GM15510 (cell line): ENCODE measurements around the gene RIT1.

Experiments
- POLR2A ChIP-seq: IDR thresholded peaks from 3 replicates; pipeline ENCODE4 v1.6.1; 2011; ENCODE audit warnings: borderline replicate concordance; ENCODE audit not compliant: insufficient read length; ENCODE audit errors: extremely low read depth

Gene RIT1

GRCh38 chr1:155882766-155883165 lies 28.4 kb downstream of the RIT1 start:
- no peak for TF ChIP-seq POLR2A

- no peak for TF ChIP-seq POLR2A
Observed at GRCh38 chr1:155882235-155882634, 28.9 kb downstream of the RIT1 start.

GRCh38 chr1:155880950-155881349 lies 30.2 kb downstream of the RIT1 start:
- TF ChIP-seq POLR2A, result no peak

DNA sequence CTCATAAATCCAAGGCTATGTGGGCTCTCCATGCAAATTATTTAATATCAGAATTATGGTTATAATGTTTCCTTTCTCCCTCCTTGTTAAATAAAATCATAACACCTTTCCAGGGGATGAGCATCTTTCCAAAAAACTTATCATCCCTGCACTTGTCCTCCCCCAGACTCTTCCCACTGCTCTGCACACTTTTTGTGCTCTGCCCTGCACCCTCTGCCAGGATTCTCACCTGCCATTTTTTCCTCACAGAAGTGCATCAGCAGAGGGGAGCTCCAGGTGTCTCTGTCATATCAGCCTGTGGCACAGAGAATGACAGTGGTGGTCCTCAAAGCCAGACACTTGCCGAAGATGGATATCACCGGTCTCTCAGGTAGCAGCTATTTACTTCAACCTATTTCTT lies 30.9 kb downstream of the RIT1 start:
- no peak for TF ChIP-seq POLR2A

DNA sequence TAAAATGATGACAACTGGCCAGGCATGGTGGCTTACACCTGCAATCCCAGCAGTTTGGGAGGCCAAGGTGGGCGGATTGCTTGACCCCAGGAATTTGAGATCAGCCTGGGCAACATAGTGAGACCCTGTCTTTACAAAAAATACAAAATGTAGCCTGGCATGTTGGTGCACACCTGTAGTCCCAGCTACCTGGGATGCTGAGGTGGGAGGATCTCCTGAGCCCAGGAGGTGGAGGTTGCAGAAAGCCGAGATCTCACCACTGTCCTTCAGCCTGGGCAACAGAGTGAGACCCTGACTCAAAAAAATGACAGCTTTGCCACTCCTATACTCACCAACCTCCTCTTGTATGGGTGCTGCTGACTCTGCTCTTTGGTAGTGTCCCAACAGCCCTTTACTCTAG lies 33.2 kb downstream of the RIT1 start:
- no peak for TF ChIP-seq POLR2A

DNA sequence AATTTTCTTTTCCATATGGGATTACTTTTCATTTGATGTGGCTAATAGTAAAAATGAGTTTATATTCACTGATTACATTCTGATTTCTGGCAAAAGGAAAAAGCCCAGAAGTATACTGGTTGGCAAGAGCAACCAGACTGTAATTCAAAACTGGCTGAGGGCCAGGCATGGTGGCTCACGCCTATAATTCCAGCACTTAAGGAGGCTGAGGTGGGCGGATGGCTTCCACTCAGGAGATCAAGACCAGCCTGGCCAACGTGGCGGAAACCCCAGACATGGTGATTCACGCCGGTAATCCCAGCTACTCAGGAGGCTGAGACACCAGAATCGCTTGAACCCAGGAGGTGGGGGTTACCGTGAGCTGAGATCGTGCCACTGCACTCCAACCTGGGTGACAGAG lies 37.3 kb downstream of the RIT1 start:
- no peak for TF ChIP-seq POLR2A

DNA sequence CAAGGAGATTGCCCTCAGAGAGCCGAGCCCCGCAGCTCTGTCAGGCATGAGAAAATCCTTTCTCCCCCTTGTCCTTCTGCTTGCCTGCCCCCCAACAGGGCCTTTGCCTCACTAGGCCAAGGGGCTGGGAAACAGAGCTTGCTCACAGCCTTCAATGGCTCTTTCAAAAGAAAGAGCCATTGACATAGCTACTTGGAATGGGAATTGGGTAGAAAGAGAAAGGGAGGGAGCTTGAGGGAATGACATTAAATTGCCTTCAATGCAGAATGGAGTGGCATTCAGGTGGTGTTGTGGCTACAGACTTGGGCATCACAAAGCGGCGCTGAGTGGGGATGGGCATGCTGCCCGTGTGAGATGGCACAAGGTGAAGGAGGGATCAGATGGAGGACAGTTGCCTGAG lies 38.6 kb downstream of the RIT1 start:
- TF ChIP-seq POLR2A, result no peak

DNA sequence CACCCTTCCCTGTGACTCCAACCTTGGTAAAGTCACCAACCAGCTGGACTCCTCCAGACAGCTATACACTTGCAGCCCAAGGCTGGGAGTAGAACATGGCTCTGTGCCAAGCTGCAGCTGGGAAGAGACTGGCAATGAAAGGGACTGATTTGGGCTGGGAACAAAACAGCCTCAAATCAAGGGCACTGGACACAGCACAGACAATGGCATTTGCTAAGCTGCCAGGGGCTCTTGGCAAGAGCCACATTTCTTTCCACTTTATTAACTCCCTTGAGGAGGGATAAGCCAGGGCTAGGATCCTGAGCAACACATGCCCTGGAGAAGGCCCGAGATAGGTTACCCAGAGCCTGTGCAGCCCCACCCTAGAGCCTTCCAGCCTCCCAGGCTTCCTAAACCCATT lies 39.8 kb downstream of the RIT1 start:
- no peak for TF ChIP-seq POLR2A

GRCh38 chr1:155867766-155868165 lies 43.4 kb downstream of the RIT1 start:
- no peak for TF ChIP-seq POLR2A

GRCh38 chr1:155864393-155864792 lies 46.8 kb downstream of the RIT1 start:
- TF ChIP-seq POLR2A, result no peak

- TF ChIP-seq POLR2A, result no peak
Observed at GRCh38 chr1:155861896-155862295, 49.3 kb downstream of the RIT1 start.

- TF ChIP-seq POLR2A, result no peak
Observed at GRCh38 chr1:155860970-155861510, 50.1 kb downstream of the RIT1 start.

DNA sequence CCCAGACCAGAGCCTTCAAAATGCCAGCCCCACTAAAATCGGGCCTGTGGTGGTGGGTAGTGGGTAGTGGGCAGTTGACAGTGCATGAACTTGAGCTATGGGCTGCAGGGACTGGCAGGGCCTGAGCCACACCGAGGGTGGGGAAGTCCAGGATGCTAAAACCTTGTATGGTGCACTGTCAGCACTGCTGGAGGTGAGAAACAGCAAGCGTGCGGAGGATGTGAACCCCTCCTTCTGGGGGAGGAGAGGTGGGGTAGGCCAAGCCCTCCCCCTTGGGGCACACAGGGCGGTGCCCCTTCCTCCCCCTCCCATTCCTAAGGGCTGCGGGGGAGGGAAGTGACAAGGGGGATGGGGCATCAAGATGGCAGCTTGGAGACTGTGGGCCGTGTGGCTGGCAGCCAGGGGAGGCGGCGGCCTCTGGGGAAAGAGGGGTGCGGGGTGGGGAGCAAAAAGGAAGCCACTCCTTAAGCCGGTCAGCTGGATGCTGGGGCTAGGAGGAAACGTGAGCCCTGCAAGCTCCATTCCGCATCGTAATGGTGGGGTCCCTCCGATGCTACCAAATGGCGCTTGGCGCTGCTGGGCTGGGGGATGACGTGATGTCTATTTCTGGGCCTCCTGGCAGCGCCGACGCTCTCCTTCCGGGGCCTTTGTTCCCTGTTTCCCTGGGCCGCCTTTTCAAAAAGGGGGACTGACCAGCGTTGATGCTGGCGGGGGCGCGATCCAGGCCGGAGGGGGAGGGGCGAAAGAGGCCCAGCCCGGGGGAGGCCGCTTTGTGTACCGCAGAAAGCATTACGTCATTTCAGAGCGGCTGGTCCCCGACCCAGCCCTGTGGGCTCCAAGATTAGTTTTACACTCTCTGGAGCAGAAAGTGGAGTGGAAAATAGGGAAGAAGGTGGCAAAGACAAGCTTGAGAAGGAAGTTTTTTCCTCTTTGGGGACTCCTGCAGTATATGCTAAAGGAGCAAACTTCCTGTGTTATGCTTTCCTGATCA lies 51.0 kb downstream of the RIT1 start:
- peak; percentile 31 for TF ChIP-seq POLR2A

DNA sequence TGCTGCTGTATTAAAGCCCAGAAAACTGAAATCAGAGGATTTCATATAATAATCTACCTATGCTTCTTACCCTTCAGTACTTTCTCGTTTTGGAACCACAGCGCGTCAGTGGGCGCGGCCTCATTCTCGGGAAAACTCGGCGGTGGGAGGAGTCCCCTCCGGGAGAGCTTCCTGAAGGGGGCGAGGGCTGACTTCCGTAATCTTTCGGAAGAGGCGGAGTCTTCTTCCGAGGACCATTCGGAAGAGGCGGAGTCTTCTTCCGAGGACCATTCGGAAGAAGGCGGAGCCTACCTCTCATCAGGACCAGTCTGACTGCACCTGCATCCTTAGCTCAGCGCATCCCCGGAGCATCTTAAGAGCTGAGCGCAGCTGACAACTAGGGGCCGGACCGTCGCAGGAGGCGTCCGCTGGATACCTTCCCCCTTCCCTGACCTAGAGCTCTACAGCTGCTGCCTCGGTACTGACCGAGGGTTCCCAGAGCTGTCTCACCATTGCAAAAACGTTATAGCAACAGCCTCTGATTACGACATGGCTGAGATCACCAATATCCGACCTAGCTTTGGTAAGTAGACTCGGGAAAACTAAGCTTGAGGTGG lies 51.8 kb downstream of the RIT1 start, which contains the start of gene SYT11:
SYT11 (plus strand) TSS at position 334 of the 596 bp plus-strand sequence; CDS start at position 529, 195 bp downstream.
- TF ChIP-seq POLR2A, result peak; percentile 9

DNA sequence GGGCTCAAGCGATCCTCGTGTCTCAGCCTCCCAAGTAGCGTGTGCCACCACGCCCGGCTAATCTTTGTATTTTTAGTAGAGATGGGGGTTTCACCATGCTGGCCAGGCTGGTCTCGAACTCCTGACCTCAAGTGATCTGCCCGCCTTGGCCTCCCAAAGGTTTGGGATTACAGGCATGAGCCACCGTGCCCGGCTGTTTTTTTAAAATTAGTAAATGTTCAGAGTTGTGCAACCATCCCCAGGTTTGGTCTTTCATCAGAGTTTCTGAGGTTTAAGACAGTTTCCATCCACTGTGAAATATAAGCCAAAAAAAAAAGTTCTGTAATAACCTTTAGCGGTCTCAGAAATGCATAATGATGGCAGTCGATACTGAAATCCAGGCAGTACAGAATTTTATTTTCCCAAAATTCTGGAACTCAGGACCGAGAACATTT lies 52.3 kb downstream of the RIT1 start:
- TF ChIP-seq POLR2A, result no peak
